GM19452 (cell line): ENCODE data around the gene KNOP1.
"Not testable (repeated sequence)": the region's sequence is repeated elsewhere in the genome, so short reads cannot be mapped to it uniquely, and the experiment has no call there.

ENCODE experiments used
- ATAC-seq: cut with Tn5 transposase; IDR thresholded peaks from one replicate; pipeline ENCODE4 v1.9.1; 2021; ENCODE audit not compliant: unreplicated experiment

The KNOP1 gene

DNA sequence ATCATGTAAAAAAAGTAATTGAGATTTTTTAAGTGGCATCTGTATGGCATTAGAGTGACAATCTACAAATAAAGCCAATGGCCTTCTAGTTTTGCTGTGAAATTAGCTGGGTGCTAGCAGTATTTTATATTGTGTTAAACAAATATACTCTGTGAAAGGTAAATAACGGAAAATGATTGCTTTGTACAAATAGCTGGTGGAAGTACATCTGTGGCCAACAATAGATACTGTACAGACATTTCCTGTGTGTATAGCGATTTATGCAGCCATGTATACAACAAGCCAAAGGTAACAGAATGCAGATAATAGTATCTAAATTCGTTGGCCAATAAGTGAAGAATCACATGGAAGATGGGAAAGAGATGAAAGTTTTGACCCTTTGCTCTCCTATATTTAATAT, 26.6 kb upstream of the KNOP1 start:
- ATAC-seq, result no peak

DNA sequence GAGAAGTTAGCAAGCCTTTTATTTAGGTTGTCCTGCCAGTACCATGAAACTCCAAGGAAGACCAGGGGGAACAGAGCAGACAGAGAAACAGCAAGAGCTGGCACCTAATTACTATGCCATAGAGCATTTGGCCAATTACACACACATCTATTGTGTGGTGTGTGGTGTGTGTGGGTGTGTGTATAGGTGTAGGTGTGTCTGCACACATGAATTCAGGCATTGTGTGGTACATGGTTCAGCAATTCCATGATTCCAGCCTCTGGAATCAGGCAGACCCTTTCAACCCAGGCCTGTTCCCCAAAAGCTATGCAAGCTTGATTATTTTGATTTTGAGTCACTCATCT, 25.8 kb upstream of the KNOP1 start:
- no peak for ATAC-seq

DNA sequence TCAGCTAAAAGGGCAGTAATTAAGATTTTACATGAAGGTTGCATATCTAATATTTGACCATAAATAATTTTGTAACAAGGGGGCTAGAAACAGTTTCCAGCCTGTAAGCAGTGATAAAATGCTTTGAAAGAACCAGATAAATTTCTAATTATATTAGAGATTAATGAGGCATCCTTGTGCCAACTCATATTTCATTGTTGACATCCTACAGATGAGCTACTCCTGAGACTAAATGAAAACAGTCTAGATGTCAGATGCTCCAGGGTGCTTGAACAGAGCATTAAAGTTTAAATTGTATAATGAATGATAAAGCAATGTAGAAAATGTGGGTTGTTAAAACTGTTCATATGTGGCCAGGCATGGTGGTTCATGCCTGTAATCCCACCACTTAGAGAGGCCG, 23.3 kb upstream of the KNOP1 start:
- ATAC-seq, result no peak

DNA sequence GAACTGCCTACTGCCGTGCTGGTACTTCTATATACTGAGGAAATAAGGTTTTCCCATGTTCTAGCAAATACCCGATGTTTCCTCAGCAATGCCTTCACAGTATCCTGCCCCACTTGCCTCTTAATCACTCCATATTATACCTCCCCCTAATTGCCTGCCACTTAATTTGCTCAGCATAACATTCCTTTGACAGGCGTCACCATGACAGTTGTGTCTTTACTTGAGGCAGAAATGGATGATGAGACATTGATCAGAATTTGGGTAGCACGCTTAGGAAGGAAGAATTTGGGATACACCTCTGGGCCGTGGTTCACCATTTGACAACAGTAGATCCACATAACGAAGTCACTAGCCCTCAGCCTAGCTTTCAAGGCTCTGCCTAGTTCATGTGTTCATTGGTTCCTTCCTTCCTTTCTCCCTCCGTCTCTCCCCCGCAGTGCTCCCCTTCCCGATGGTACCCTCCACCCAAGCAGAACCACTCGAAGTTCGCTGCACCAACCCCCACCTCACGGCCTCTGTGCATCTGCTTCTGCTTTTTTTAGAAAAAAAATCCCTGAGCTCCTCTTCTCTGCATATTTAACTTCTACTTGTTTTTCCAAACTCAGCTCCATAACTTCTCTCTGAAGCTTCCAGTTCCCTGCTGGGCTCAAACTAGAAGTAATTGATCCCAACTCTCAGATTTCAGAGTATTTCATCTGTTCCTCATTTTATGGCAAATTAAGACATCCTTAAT, 19.4 kb upstream of the KNOP1 start:
- ATAC-seq, result no peak

DNA sequence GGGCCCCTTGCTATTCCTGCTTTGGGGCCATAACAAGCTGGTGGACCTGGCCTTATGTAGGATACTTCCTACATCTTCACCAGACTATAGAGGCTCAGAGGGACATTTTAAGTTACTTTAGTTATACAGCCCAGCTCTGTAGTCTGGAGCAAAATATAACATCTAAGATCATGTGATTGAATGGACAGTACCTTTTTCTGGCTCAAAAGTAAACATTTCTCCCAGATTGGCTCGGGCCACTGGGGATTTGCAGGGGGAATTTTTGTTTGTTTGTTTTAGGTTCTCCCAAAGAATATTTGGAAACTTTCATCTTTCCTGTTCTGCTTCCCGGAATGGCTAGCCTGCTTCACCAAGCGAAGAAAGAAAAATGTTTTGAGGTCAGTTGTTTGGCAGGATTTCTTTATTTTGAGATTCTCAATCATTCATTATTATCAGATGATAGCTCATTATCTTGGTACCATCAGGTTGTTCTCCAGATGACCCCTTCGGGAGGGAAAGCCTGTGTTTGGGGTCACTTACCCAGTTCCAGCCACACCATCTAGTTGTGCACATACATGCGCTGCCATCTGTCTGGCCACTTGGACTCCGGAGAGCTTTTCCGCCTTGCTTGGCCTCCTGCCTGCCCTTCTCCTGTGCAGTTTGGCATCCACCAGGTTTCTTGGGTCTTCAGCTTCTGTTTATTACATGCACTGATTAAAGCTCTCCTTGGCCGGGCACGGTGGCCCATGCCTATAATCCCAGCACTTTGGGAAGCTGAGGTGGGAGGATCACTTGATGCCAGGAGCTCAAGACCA, 17.2 kb upstream of the KNOP1 start:
- ATAC-seq, result no peak

DNA sequence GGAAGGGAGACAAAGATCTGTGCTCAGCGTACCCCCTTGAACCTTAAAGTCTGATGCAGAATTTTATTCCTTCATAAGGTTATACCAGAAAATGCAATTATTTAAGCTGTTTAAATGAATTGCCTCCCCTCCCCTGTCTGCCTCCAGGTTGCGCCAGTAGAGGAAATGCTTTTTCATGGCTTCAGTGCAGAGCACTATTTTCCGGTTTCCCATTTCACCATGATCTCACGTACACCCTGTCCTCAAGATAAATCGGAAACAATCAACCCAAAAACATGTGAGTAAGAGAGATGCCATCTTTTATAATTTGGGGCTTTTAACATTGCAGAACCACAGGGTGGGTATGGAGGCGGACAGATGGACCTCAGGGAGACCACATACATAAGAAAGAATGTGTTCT, 15.5 kb upstream of the KNOP1 start:
- ATAC-seq, result no peak

DNA sequence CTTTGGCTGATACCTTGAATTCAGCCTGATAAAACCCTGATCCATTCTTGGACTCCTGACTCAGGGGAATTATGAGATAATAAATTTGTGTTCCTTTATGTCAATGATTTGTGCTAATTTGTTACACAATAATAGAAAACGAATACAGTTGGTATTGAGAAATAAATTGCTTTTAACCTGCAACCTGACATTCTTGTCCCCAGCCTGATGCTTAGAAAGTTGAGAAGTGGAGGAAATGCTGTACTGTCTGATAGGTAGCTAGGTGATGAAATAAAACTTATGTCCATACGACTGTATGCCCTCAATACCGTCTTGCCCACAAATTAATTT, 10.6 kb upstream of the KNOP1 start:
- no peak for ATAC-seq

DNA sequence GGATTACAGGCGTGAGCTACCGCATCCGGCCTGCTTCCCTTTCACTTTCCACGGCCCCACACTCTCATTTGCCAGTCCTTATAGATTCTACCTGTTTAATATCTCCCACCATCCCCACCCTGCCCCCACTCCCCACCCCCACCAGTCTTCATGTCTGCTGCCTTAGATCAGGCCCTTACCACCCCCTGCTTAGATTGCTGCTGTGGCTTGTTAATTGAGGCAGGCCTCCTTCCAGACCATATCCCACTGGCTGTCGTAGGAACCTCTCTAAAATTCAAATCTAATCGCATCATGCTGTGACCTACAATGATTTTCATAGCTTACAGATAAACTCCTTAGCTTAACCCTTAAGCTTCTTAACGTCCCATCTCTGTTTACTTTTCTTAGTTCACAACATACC, 5.0 kb upstream of the KNOP1 start:
- no peak for ATAC-seq

DNA sequence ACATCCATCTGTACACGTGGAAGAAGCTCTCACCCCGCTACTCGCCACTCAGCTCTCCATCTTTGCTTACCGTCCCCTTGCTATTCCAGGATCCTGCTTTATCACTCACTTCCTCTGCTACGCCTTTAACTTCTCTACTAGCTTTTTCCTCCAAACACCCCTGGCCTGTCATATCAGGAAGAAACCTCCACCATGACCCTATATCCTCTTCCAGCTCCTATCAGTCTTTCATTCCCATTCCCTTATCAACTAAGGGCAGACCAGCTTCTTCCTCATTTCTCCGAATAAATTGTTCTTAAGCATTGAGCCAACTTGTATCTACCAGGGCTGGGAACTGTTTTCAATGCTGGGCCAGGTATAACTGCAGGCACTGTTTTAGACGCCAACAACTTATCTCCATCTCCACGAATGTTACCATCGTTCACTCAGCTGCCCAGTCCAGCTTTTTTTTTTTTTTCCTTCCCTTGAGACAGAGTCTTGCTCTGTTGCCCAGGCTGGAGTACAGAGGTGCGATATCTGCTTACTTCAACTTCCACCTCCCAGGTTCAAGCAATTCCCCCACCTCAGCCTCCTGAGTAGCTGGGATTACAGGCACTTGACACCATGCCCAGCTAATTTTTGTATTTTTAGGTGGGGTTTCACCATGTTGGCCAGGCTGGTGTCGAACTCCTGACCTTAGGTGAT, 4.4 kb upstream of the KNOP1 start:
- no peak for ATAC-seq

DNA sequence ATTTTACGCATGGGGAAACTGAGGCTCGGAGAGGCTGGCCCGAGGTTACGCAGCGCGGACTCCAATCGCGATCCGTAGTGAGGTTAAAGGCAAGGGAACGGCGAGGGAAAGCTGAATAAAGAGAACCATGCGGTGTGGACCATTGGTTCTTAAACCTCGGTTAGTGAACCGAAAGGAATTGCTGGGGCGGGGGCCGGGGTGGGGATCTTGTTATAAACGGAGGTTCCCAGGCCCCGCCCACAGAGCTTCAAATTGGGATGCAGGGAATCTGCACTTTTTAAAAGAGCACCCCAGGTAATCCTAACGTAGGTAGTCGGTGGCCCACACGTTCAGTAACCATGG, 568 bp upstream of the KNOP1 start:
- no peak for ATAC-seq

DNA sequence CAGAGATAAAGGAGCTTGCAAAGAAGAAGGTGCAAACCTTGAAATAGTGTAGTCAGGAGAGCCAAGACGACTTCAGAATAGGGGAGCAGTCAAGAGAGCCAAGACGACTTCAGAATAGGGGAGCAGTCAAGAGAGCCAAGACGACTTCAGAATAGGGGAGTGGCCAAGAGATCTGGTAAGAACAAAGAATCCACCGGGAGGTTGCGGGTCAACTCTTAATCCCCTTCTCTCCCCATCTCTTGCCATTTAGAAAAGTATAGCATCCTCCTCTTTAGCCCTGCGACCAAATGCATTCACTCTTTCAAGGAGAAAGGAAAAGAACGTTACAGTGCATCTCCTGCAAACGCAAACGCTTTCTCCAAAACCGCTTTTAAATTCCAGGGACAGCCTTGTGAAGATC, 713 bp downstream of the KNOP1 start:
- no peak for ATAC-seq

DNA sequence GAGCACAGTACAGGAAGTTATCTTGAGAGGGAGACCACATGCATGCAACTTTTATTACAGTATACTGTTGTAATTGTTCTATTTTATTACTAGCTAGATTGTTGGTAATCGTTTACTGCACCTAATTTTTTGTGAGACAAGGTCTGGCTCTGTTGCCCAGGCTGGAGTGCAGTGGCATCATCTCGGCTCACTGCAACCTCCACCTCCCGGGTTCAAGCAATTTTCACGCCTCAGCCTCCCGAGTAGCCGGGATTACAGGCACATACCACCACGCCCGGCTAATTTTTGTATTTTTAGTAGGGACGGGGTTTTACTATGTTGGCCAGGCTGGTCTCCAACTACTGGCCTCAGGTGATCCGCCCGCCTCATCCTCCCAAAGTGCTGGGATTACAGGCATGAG, 1.3 kb downstream of the KNOP1 start:
- ATAC-seq, result not testable (repeated sequence)

DNA sequence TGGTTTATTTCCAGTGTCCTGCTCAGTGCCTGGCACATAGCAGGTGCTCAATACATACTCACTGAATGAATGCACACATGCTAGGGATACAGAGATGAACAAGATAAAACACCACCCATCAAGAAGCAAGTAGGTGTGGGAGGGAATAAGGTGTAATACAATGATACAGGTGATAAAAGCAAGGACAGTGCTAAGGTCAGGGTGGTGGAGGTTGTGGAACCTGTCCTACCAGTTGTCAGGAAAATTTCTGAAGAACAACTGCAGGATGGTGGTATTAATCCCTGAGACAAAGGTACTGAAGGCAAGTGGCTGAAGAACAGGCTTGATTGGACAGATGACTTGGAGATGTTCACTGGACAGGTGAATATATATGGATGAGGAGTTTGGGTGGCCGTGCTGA, 1.8 kb downstream of the KNOP1 start:
- ATAC-seq, result no peak

DNA sequence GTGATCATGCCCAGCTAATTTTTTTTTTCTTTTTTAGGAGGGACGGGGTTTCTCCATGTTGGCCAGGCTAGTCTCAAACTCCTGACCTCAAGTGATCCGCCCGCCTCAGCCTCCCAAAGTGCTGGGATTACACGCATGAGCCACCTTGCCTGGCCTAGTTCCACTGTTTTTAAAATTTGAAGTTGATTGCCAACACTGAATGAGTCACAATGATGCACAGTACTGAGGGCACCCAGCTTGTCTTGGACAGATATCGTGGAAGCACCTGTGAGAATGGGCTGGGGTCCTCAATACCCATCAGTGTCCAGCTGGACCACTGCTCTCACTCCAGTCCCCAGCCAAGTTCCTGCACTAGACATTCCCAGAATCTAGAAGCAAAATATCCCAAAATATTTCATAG, 2.5 kb downstream of the KNOP1 start:
- no peak for ATAC-seq

DNA sequence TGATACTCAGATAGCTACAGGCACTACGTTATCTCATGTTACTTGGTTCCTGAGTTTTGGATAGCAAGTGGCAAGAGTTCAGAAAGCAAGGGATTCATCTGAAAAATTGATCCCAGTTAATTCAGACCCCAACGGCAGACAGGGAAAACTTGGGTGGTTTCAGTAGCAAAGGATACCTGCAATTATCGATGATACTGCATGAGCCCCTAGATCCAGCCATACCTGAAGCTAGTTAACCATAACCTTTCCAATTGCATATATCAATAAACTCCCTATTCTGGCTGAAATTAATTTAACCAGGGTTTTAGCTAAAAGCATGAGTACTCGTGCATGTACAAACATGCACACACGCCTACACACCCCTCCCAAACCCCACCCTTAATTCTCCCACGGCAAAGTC, 4.3 kb downstream of the KNOP1 start:
- ATAC-seq, result no peak

DNA sequence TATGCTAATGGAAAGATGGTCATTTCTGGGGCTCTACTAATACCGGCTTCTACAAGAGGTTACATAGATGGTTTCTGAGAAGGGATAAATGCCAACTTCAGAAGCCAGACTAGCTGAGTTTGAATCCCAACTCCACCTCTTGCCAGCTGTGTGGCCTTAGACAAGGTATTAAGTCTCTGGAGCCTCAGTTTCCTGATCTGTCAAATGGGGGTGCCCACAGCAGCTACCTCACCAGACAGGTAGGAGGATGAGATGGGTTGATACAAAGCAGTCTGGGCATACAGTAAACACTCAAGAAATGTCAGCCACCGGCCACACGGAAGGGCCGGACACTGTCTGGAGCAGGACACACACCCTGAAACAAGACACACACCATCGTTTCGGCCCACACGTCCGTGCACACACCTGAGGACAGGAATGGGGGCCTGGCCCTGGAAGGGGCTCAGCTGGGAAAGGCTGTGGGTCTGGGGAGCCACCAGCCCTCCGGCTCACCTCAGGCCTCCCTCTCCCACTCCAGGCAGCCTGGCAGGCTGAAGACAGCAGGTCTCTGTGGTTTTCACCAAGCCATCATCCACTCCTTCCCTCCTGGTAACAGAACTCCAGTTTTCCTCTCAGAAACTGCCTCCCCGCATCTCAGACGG, 5.5 kb downstream of the KNOP1 start:
- ATAC-seq, result no peak

DNA sequence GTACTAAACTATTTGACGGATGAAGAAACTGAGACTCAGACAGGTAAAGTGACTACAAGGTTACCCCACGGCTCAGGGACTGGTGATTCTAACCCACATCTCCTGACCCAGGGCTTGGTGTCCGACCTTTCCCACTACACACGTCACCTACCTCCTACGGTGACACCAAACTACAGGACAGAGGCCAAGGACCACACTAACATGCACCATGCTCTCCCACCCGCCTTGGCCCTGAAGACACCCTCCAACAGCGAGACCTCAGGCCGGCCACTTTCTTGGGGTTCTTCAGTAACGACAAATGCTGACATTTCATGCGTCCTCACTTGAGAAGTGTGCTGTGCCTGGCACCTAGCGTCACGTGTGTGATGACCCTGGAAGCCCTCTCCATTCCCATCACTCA, 6.4 kb downstream of the KNOP1 start:
- no peak for ATAC-seq

DNA sequence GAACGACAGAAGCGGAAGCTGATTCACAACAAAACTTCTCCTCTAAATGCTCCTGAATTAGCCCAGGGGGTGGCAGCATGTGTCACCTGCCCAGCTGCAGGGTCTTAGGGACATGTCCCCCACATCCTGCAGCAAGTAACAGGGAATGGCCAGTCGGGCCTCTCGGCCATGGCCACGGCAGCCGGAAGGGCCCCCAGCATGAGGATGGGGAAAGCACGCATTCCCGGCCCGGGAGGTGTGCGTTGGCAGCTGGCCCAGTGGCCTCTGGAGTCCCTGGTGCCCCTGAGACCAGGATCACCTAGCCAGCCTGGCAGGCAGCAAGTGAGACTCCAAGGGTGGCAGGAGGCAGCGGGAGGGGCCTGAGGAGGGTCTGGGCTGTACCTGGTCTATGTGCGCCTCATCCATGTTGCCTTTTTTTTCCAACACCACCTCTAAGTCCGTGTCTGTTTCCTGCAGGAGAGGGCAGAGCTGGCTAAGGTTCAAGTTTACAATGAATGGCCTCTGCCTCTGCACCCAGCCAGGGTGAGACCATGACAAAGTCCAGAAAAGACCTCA, 7.0 kb downstream of the KNOP1 start:
- ATAC-seq, result no peak

DNA sequence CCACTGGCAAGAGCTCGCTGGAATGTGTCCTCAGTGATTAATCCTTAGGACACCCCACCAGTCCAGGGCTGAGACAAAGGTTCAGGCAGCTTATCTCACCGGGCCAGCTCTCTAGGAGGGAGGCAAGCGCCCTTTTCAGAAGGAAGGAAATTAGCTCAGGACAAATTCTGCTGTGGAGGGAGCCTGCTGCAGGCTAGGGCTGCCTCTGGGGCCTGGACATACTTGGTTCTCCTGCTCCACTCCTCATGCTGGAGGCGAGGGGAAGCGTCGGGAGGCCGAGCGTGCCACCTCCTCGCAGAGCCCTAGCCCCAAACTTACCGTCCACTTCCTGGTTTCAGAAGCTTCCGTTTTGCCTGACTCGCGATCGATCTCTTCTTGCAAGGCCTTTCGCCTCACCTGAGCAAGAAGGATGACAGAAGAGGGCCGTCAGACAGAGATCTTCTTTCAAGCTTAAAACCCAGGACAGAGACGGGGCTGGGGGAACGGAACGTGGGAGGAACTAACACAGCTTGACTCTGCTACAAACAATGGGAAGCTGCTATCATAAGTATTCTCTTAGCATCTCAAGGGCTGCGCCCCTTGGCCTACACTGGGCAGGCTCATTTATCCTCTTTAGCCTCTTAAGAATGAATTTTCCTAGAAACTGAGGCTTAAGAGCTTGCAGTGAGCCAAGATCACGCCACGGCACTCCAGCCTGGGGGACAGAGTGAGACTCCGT, 7.7 kb downstream of the KNOP1 start:
- ATAC-seq, result no peak

DNA sequence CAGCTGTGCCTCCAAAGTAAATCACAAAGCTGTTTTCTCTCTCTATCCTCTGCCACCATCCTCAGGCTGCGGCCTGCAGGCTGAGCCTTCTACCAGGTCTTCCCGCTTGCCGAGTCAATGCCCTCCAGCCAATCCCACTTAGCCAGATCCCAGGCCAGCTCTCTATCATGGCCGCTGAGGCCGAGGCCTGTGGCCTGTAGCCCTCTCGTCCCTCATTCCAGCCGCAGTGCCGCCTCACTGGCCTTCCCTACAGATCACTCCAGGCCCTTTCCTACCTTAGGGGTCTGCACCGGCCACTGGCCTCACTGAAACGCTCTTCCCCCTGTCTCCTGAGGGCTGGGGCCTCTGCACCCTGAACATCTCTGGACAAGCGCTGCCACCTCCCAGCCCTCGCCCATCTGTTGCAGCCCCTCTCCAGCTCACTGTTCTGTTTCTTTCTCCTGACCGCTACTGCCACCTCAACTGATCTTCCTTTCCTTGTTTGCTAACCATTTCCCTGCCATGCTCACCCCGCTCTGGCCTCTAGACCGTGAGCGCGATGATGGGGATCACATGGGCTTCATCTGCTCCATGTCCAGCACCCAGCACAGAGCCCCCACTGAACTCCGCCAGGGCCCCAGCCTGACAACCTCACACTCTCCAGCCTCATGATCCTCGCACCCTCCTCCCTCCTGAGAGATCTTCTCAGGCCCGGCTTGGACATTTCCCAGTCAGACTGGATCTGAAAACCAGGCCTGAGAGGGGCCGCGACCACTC, 8.5 kb downstream of the KNOP1 start:
- no peak for ATAC-seq
